Endometrial microvascular endothelial cells (primary cell): ENCODE results near the gene ART3. TPM values are rescaled to one million over a fixed set of nuclear protein-coding genes. Genes with fewer than 3 reads are reported as not detected.

Experiments
- in situ Hi-C: cut with HindIII; loops from 2 replicates; pipeline ENCODE4 v1.10.0; 2017; ENCODE audit warnings: low sequenced_read_pairs, low pct_unique_long_range_greater_than_20kb; ENCODE audit errors: inconsistent ontology term
- total RNA-seq: library from RNA; depleted of rRNA; stranded (reverse); fragments of >200 nt; gene quantifications from one replicate; pipeline ENCODE4 v1.2.3, GENCODE V29; 2015; ENCODE audit errors: inconsistent ontology term

The ART3 gene
- total RNA-seq, 1 donor from 2014 or later = not detected

DNA sequence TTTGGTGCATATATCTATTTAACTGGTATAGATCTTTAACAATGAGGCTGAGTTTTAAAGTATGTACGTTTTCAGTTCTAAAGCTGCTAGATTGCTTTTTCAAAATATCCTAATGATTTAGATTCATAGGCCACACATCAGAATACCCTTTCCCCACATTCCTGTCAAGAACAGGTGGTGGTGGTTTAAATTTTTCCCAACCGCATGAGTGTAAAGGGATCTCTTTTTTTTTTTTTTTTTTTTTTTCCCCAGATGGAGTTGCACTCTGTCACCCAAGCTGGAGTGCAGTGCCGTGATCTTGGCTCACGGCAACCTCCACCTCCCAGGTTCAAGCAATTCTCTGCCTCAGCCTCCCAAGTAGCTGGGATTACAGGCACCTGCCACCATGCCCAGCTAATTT is 45.7 kb downstream of the ART3 start:
- in situ Hi-C loops = no loop called here

DNA sequence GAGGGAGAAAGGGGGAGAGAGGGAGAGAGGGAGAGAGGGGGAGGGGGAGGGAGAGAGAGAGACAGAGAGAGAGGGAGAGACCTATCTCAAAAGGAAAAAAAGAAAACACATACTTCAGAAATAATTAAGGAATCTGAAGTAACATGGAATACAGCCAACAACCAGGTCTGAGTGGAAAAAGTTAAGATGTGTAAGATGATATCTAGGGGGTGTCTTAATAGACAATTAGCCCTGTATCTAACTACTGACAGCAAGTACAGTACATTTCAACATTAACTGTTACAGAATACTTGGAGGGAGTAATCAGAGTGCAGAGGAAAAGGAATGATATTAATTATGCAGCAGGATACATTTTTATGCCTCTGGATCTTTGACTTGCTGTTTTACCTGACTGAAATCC is 51.3 kb downstream of the ART3 start:
- in situ Hi-C loops = no loop called here

DNA sequence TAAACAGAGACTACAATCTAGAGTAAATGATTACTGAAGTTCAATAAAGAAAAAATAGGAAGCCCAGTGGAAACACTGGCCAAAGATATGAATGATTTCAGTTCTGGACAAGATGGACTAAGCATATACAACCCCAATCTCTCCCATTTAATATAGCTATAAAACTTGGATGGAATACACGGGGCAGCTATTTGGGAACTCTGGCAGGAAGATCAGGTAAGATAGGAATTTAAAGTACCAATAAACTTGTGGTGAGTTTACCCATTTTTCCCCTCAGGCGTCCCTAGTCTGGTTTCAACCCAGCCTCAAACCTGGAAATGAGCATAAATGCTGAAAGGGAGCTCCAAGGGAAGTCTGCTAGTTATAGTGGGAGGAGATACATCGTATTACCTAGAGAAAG is 53.2 kb downstream of the ART3 start:
- in situ Hi-C loops = no loop called here

DNA sequence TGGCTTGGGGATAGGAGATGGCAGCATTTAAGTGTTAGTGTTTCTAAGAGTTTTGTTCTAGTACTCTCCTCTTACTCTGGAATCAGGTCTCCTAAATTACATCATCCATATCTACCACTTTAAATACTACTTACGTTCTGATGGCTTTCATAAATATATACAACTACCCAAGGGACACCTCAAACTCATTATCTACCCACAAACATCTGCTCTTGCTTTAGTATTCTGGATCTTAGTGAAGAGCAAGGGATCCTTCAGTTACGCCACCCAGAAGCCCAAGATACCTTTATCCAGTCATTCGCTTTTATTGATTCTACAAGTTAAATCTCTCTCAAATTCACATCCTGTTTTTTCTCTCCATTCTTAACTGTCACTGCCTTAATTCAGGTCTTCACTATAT is 66.7 kb downstream of the ART3 start:
- in situ Hi-C loops = no loop called here

DNA sequence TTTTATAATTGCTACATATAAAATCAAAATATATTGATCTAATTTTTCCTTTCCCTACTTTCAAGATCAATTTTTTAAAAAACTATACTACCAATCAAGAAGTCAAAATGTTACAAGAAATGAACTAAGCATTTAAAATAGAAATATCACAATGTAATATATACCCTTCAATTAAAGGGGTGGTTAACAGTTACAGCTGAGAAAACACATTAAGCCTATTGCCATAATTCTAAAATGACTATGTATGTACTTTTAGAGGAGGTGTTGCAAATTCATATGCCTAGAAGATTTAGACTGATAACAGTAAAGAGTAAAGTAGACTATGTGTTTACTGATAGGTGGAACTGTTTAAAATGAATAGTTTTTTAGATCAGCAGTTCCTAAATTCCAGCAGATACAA is 70.0 kb downstream of the ART3 start:
- in situ Hi-C loops = no loop called here

DNA sequence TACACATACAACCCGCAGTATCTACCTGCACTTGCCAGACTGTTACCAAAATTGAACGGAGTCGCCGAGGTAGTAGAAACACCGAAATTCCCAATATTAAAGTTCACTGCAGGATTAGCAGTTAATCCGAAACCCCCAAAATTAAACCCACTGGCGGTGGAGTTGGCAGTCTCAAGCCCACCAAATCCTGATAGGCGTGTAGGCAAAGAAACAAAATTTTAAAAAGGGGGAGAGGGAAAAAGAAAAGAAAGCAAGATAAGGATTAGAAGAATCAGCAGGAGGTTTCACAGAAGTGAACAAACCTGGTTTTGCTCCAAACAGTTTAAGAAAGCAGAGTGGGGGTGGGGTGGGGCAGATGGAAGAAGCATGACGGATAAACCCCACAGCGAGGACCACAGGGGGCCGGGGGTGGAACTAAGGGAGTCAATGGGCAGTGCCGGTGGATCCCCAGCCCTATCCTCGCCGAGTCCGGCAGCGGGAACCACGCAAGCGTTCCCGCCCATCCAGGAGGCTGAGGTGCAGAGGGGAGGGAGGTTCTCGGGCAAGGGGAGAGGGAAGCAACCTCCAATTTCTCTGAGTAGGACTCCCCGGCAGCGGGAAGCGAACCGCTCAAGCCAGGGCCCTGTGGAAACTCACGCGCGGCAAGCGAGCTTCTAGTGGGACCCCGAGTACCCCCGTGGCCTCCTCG is 73.1 kb downstream of the ART3 start:
- in situ Hi-C loops = no loop called here

DNA sequence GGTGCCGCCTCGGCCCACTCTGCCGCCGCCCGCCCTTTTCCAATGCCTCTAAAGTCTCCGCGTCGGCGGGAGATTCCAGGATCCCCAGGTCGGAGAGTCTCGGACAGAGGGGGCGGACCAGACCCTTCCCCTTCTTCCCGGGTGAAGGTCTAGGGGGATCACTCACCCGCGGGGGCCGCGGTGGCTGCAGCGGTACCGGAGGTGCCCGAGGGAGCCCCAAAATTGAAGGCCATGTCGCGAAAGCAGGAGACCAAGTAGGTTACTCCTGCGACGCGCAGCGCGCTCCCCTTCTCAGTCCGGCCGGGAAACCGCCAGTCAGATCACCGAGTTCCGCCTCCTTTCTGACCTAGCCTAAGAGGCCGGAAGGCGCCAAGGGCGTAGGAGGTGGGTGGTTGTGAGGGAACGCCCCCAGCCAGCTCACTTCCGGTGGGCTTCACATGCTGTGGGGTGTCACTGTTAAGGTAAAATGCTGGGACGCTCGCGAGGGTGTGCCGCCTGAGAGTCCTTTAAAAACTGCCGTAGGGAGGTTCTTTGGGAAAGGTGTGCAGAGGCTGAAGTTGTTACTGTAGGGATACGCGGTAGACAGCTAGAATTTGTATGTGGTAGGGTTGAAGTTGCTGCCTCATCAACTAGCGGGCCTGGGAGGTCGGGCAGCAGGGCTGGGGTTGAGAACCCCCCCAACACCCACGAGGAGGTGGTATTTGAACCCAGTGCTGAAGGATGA is 73.8 kb downstream of the ART3 start, which contains the start of gene NUP54:
Gene NUP54, minus strand, starts transcription at position 256 of the 724 bp plus-strand sequence. Its CDS starts 23 bp downstream, at position 233.
- in situ Hi-C loops = no loop called here

DNA sequence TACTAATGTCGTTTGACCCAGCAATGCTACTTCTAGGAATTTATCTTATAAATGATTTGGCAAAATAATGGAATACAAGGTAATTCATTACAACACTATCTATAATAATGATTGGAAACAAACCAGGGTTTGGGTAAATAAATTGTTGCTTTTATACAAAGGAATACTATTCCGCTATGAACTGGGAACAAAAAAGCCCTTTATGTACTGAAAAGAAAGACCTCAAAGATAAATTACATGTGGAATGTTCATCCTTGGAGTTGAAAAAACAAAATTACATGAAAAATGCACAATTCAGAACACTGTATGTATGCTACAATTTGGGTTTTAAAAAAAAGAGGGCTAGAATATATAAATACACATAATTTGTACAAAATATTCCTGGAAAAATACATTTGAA is 78.8 kb downstream of the ART3 start:
- in situ Hi-C loops = no loop called here

DNA sequence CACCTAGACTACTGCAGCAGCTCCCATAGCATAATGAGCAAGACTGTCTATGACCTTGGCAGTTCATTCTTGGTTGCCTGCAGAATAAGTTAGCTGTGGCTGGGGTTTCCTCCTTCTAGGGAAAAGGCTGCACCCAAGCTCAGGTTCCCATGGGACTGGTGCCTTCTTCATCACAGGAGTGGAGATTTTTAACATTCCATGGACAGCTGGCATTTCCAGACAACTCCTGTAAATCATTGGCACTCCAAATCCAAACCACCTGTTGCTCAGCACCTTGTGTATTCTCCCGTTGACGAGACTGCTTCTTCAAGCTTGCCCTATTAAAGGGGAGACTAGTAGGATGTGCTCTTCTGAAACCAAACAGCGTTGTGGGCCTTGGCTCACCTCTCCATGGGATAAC is 81.5 kb downstream of the ART3 start:
- in situ Hi-C loops = no loop called here

DNA sequence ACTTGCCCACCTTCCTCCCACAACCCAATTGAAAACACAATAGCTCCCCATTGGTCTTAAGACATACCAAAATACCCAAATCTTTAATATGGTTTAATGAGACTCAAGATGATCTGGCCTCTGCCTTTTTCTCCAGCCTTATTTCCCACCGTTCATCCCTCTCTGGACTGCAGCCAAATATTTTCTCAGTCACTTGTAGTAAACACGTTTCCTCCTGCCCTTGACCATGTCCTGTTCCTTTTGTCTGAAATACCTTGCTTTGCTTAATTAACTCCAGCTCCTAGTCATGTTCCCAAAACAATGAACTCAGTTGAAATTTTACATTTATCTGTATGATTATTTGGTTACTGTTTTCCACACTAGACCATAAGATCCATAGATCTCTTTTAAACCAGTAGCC is 82.1 kb downstream of the ART3 start:
- in situ Hi-C loops = no loop called here

DNA sequence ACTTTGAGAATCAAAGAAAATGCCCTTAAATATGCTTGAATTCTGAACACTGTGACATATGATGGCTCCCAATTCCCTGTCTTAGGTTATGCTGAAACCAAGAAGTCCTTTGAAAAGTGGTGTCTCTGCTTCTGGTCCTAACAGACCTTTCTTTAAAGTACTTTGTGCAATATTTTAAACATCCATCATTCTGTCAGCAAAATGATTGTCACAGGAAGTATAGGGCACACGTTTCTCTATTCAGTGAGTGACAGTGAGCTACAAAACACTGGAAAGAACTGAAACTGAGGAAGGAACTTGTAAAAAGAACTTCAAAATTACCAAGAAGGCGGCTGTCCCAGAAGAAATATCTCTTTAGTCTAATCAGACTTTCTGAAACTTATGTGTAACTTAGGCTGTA is 85.8 kb downstream of the ART3 start:
- in situ Hi-C loops = no loop called here

Other genes with a start within 250 kb of the ART3 start
- gene PPEF2, start 172.3 kb upstream of the ART3 start, total RNA-seq = not detected
- 122 TPM for gene NAAA, start 133.7 kb upstream of the ART3 start, total RNA-seq
- 26.7 TPM for gene SDAD1, start 83.8 kb upstream of the ART3 start, total RNA-seq
- gene CXCL9, start 67.2 kb upstream of the ART3 start, total RNA-seq = not detected
- gene CXCL10, start 51.2 kb upstream of the ART3 start, total RNA-seq = 2.2 TPM
- 1.3 TPM for gene CXCL11, start 38.6 kb upstream of the ART3 start, total RNA-seq
- gene NUP54, start 73.7 kb downstream of the ART3 start, total RNA-seq = 51.9 TPM
- gene SCARB2, start 139.1 kb downstream of the ART3 start, total RNA-seq = 132 TPM
- not detected for gene FAM47E, start 177.0 kb downstream of the ART3 start, total RNA-seq
- gene STBD1, start 232.0 kb downstream of the ART3 start, total RNA-seq = 0.74 TPM